GM12864 (cell line): ENCODE data around the gene DSCAM.

Source experiments
- DNase-seq: peaks from one replicate; pipeline ENCODE4 v3.0.0-alpha.2; 2011; ENCODE audit warnings: low read depth
- H3K4me3 ChIP-seq: 2 replicates; pipeline ENCODE4 v1.5.1; 2011; ENCODE audit warnings: mild to moderate bottlenecking, low read depth, low read length, control low read depth
- CTCF ChIP-seq: IDR thresholded peaks from 2 replicates; pipeline ENCODE4 v1.5.1; 2011; ENCODE audit warnings: low read depth, mild to moderate bottlenecking, moderate library complexity, low read length, control low read depth, inconsistent platforms; ENCODE audit errors: missing control alignments

The DSCAM gene

GRCh38 chr21:40686526-40686925 is 160.4 kb downstream of the DSCAM start:
- no peak overlapping the region for H3K4me3 ChIP-seq
- TF ChIP-seq CTCF, result no peak

GRCh38 chr21:40685141-40685540 is 161.8 kb downstream of the DSCAM start:
- no peak for TF ChIP-seq CTCF
- no peak for DNase-seq
- no peak overlapping the region for H3K4me3 ChIP-seq

More at GRCh38 chr21:40686526-40686925, 160.4 kb downstream of the DSCAM start:
- no peak for DNase-seq

GRCh38 chr21:40684726-40685125 is 162.2 kb downstream of the DSCAM start:
- TF ChIP-seq CTCF, result no peak
- H3K4me3 ChIP-seq, result no peak overlapping the region
- no peak for DNase-seq

GRCh38 chr21:40683349-40683748 is 163.6 kb downstream of the DSCAM start:
- H3K4me3 ChIP-seq, result no peak overlapping the region

GRCh38 chr21:40681164-40681859 is 165.6 kb downstream of the DSCAM start:
- no peak for DNase-seq
- no peak for TF ChIP-seq CTCF
- H3K4me3 ChIP-seq, result no peak overlapping the region

More at GRCh38 chr21:40683349-40683748, 163.6 kb downstream of the DSCAM start:
- TF ChIP-seq CTCF, result no peak
- DNase-seq, result no peak

- TF ChIP-seq CTCF, result no peak
- H3K4me3 ChIP-seq, result no peak overlapping the region
- no peak for DNase-seq
These were observed 166.6 kb downstream of the DSCAM start for GRCh38 chr21:40680311-40680710.

- no peak overlapping the region for H3K4me3 ChIP-seq
- no peak for DNase-seq
- no peak for TF ChIP-seq CTCF
These were observed 168.2 kb downstream of the DSCAM start for GRCh38 chr21:40678681-40679284.
